Panc1 (cell line): Measurements from ENCODE around the gene SLC6A19. TPM values are rescaled to one million over a fixed set of nuclear protein-coding genes. Genes with fewer than 3 reads are reported as not detected.

ENCODE experiments used
- ATAC-seq: fragments of 200-7000 bp; cut with Tn5 transposase; 2 replicates; pipeline ENCODE4 v1.9.1; 2020; ENCODE audit warnings: mild to moderate bottlenecking, moderate library complexity
- BruUV-seq: library from RNA; stranded (reverse); fragments of 400-500 nt; replicated peaks from 2 replicates; lab custom pipeline; 2021; lab: Mats Ljungman, UMichigan
- CTCF ChIA-PET: fragments of 300-600 bp; sonication (Branson Sonifier 250); formaldehyde crosslinking; loops from one replicate; lab custom pipeline; 2022; ENCODE audit warnings: antibody characterized with exemption; lab: Charles Lee
- POLR2A ChIA-PET: fragments of 300-600 bp; sonication (Branson Sonifier 250); formaldehyde crosslinking; loops from one replicate; lab custom pipeline; 2022; ENCODE audit warnings: antibody characterized with exemption; lab: Charles Lee
- DNase-seq: peaks from one replicate; pipeline ENCODE4 v3.0.0-alpha.2; 2010; ENCODE audit warnings: low read depth, low spot score
- H3K27ac ChIP-seq: 2 replicates; pipeline ENCODE4 v1.5.1; 2011; ENCODE audit warnings: mild to moderate bottlenecking, low read length, inconsistent platforms
- H3K27me3 ChIP-seq: fragments of 200-500 bp; sonication (Bioruptor generic); 2 replicates; pipeline ENCODE4 v1.6.0; 2014; ENCODE audit warnings: low read length, inconsistent platforms; ENCODE audit not compliant: control insufficient read depth, insufficient read depth
- H3K36me3 ChIP-seq: fragments of 200-500 bp; sonication (Bioruptor generic); 2 replicates; pipeline ENCODE4 v1.5.1; 2014; ENCODE audit warnings: inconsistent platforms, mild to moderate bottlenecking, low read length, moderate library complexity; ENCODE audit not compliant: control insufficient read depth, insufficient read depth
- H3K4me1 ChIP-seq: 2 replicates; pipeline ENCODE4 v1.5.1; 2011; ENCODE audit warnings: inconsistent platforms, mild to moderate bottlenecking, low read length, moderate library complexity; ENCODE audit not compliant: control insufficient read depth, insufficient read depth
- H3K4me3 ChIP-seq, 2 experiments: 2 replicates each; pipeline ENCODE4 v1.5.1; 2011 to 2012; ENCODE audit warnings: low read depth in 2 of 2, low read length in 2 of 2, mild to moderate bottlenecking in 2 of 2, inconsistent platforms in 1 of 2, moderate library complexity in 1 of 2
- H3K9me3 ChIP-seq: fragments of 200-500 bp; sonication (Bioruptor generic); 2 replicates; pipeline ENCODE4 v1.5.1; 2014; ENCODE audit warnings: low read depth, mild to moderate bottlenecking, inconsistent platforms, low read length, moderate library complexity; ENCODE audit not compliant: control insufficient read depth, insufficient read depth
- CTCF ChIP-seq: fragments of 450-650 bp; IDR thresholded peaks from 2 replicates; pipeline ENCODE4 v1.5.1; 2017; ENCODE audit warnings: mild to moderate bottlenecking
- POLR2AphosphoS5 ChIP-seq: IDR thresholded peaks from 2 replicates; pipeline ENCODE4 v1.6.1; 2012; ENCODE audit warnings: mild to moderate bottlenecking, low read depth, low read length, moderate library complexity
- REST ChIP-seq, 2 experiments: IDR thresholded peaks; 2 replicates each; pipeline ENCODE4 v1.6.1; 2011 to 2012; ENCODE audit warnings: low read depth in 2 of 2, control low read depth in 1 of 2, low read length in 1 of 2, mild to moderate bottlenecking in 1 of 2, moderate library complexity in 1 of 2; ENCODE audit not compliant: insufficient read depth in 1 of 2
- SIN3A ChIP-seq: IDR thresholded peaks from 2 replicates; pipeline ENCODE4 v1.6.1; 2012; ENCODE audit warnings: low read depth, mild to moderate bottlenecking, low read length, moderate library complexity, borderline replicate concordance; ENCODE audit not compliant: insufficient read depth
- TCF7L2 ChIP-seq: IDR thresholded peaks from 2 replicates; pipeline ENCODE4 v1.6.1; 2011; ENCODE audit warnings: mild to moderate bottlenecking, low read depth, low read length, inconsistent platforms
- in situ Hi-C: cut with HindIII; loops from 2 replicates; pipeline ENCODE4 v1.10.0; 2016; ENCODE audit warnings: low sequenced_read_pairs, low pct_unique_long_range_greater_than_20kb
- intact Hi-C: fragments of 100-400 bp; cut with micrococcal nuclease; formaldehyde crosslinking; loops from one replicate; pipeline ENCODE4 v1.10.0; 2022; ENCODE audit not compliant: unreplicated experiment
- total RNA-seq: library from RNA; stranded (reverse); gene quantifications from one replicate; pipeline ENCODE4 v1.2.1, GENCODE V29; 2021; ENCODE audit not compliant: unreplicated experiment

The SLC6A19 gene
- total RNA-seq, 1 experiment from 2014 or later = 0.23 TPM

- ChIA-PET CTCF (no interaction called here), POLR2A (no interaction called here)
- H3K27me3 ChIP-seq = no peaks in the 10 kb centered on the region
- no peaks in the 10 kb centered on the region; the same call in none of the 2 replicates for H3K4me1 ChIP-seq
- intact Hi-C loops (no loop called here), in situ Hi-C loops (no loop called here)
- no peak for DNase-seq
- no TSS peak for BruUV-seq
- ATAC-seq = no peak
- H3K4me3 ChIP-seq = no peak overlapping the region
- TF ChIP-seq TCF7L2 (no peak), CTCF (no peak), POLR2AphosphoS5 (no peak), SIN3A (no peak), REST (IDR thresholded peaks at IDR 0.05; ENCODE audit: insufficient read depth in 1 of 2, low read depth in 2 of 2, low read length in 1 of 2) (no peak)
- no peak overlapping the region for H3K27ac ChIP-seq
- H3K9me3 ChIP-seq = no peaks in the 10 kb centered on the region
- no peaks in the 10 kb centered on the region for H3K36me3 ChIP-seq
These were observed 5.4 kb downstream of the SLC6A19 start for GRCh38 chr5:1206521-1207412.

- Histone ChIP-seq H3K9me3 (no peaks in the 10 kb centered on the region), H3K27me3 (no peaks in the 10 kb centered on the region), H3K4me1 (no peaks in the 10 kb centered on the region; the same call in none of the 2 replicates), H3K36me3 (no peaks in the 10 kb centered on the region), H3K4me3 (no peak overlapping the region), H3K27ac (no peak overlapping the region)
- in situ Hi-C loops (no loop called here), intact Hi-C loops (no loop called here)
- ATAC-seq (no peak), DNase-seq (no peak)
- BruUV-seq = no TSS peak
- POLR2A ChIA-PET = no interaction called here
- no peak for TF ChIP-seq SIN3A
- no peak for TF ChIP-seq CTCF
- CTCF ChIA-PET = no interaction called here
These were observed 6.2 kb downstream of the SLC6A19 start for GRCh38 chr5:1207555-1207954.
